Tibial nerve (tissue), 4 donors: ENCODE results near the gene BRD7. TPM values are rescaled to one million over a fixed set of nuclear protein-coding genes. Genes with fewer than 3 reads are reported as not detected.

ENCODE experiments used
- DNase-seq, 2 donors: peaks; one replicate each; pipeline ENCODE4 v3.0.0-alpha.2; 2019; ENCODE audit warnings: low spot score in 2 of 2
- H3K27ac ChIP-seq, 4 donors: fragments of 200-600 bp; sonication (generic) in 3 of 4; one replicate each; pipeline ENCODE4 v1.5.1; 2017 to 2019; ENCODE audit warnings: mild to moderate bottlenecking in 1 of 4
- H3K27me3 ChIP-seq, 2 donors: fragments of 200-600 bp; sonication (generic) in 1 of 2; one replicate each; pipeline versions ENCODE4 v1.5.1 to v1.6.0; 2017 to 2019
- H3K36me3 ChIP-seq, 3 donors: fragments of 200-600 bp; sonication (generic); one replicate each; pipeline ENCODE4 v1.5.1; 2018 to 2019
- H3K4me1 ChIP-seq, 4 donors: fragments of 200-600 bp; sonication (generic) in 3 of 4; one replicate each; pipeline ENCODE4 v1.5.1; 2017 to 2019
- H3K4me3 ChIP-seq, 4 donors: fragments of 200-600 bp; sonication (generic) in 3 of 4; one replicate each; pipeline ENCODE4 v1.5.1; 2017 to 2019; ENCODE audit warnings: mild to moderate bottlenecking in 1 of 4, moderate library complexity in 1 of 4
- H3K9me3 ChIP-seq, 4 donors: fragments of 200-600 bp; sonication (generic) in 3 of 4; one replicate each; pipeline ENCODE4 v1.5.1; 2017 to 2019
- EP300 ChIP-seq, 2 donors: sonication (generic); formaldehyde crosslinking; IDR thresholded peaks; one replicate each; pipeline ENCODE4 v1.6.1; 2017; ENCODE audit warnings: antibody characterized with exemption in 2 of 2, mild to moderate bottlenecking in 1 of 2
- POLR2A ChIP-seq, 2 donors: fragments of 450-650 bp; IDR thresholded peaks; one replicate each; pipeline ENCODE4 v1.6.1; 2017; ENCODE audit warnings: antibody characterized with exemption in 2 of 2, mild to moderate bottlenecking in 2 of 2, moderate library complexity in 2 of 2
- WGBS, 2 donors: methylation state at CpG; one replicate each; pipeline ENCODE4 v1.1.5; 2018; 5-methylcytosine and 5-hydroxymethylcytosine counted together
- total RNA-seq, 4 donors: library from RNA; depleted of rRNA; stranded (reverse); fragments of >200 nt; gene quantifications; one replicate each; pipeline ENCODE4 v1.1.0, GENCODE V29; 2016
- TF ChIP-seq, protein P1 (sequence below), 5 experiments: fragments of 200-600 bp in 3 of 5; fragments of 450-650 bp in 2 of 5; sonication (generic) in 3 of 5; IDR thresholded peaks; one replicate each; pipeline ENCODE4 v1.5.1; 2016 to 2019; ENCODE audit warnings: antibody characterized with exemption in 5 of 5, mild to moderate bottlenecking in 3 of 5, moderate library complexity in 2 of 5

Gene BRD7
- total RNA-seq, 4 donors from 2014 or later, result 35.4 to 55.7 (median 41.6) TPM

DNA sequence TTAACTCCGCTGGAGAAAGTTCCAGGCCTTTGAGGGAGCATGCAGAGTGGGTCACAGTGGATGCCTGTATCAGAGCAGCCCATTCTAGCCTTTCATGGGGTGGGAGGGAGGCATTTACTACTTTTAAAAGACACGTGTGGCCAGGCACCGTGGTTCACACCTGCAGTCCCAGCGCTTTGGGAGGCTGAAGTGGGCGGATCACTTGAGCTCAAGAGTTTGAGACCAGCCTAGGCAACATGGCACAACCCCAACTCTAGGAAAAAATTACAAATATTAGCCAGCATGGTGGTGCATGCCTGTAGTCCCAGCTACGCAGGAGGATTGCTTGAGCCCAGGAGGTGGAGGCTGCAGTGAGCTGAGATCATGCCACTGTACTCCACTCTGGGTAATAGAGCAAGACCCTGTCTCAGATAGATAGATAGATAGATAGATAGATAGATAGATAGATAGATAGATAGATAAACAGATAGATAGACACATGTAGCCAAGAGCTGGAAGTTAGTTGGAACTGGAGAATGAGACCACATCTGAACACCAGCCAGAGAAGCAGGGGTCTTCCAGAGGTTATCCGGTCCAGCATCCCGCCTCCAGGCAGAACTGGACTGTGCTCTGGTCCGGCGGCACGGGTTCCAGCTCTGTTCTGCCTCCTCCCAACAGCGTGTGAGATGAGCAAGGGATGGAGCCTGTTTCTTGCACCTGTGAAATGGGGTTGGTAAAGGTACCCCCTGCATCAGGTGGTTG lies 98.8 kb downstream of the BRD7 start:
- 82 to 91% methylated on average over 12 of the region's 12 CpGs for WGBS, 2 donors
- no peak for DNase-seq
- Histone ChIP-seq H3K4me3 (no peak overlapping the region), H3K27ac (no peak overlapping the region), H3K9me3 (no peaks in the 10 kb centered on the region), H3K36me3 (no peaks in the 10 kb centered on the region), H3K27me3 (no peaks in the 10 kb centered on the region), H3K4me1 (peaks cover 0 to 35% (median 19%) of the 10 kb centered on the region in 4 donors)
- TF ChIP-seq, protein P1, sequence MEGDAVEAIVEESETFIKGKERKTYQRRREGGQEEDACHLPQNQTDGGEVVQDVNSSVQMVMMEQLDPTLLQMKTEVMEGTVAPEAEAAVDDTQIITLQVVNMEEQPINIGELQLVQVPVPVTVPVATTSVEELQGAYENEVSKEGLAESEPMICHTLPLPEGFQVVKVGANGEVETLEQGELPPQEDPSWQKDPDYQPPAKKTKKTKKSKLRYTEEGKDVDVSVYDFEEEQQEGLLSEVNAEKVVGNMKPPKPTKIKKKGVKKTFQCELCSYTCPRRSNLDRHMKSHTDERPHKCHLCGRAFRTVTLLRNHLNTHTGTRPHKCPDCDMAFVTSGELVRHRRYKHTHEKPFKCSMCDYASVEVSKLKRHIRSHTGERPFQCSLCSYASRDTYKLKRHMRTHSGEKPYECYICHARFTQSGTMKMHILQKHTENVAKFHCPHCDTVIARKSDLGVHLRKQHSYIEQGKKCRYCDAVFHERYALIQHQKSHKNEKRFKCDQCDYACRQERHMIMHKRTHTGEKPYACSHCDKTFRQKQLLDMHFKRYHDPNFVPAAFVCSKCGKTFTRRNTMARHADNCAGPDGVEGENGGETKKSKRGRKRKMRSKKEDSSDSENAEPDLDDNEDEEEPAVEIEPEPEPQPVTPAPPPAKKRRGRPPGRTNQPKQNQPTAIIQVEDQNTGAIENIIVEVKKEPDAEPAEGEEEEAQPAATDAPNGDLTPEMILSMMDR (IDR thresholded peaks at IDR 0.05), result no peak
- no peak for TF ChIP-seq POLR2A (IDR thresholded peaks at IDR 0.05)
- TF ChIP-seq EP300 (IDR thresholded peaks at IDR 0.05), result no peak

DNA sequence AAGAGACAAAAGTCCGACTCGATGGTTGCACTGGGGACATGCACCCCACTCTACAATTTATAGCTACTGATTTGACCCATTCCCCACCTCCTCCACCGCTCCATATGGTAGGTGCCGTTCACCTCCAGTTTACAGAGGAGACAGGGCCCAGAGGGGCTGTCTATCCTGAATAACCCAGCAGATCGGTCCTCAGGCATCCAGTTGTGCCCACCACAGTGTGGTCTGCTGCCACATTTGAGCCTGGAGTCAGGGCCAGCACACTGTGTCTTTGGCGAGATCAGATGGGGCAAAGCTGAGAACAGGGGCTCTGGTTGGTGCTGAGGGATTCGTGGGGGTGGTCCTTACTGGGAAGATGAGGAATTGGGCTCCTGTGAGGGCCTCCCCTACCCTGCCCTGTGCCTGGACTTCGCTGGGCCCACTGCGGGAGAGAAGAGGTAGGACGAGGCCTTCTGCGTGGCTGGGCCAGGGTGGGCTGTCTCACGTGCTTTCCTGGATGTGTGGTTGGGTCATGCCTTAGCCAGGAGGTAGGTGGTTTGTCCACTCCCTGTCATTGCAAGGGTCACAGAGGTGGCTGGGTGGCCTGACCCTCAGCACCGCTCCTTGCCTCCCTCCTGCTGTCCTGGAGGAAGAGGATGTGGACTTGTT lies 99.6 kb downstream of the BRD7 start:
- TF ChIP-seq, protein P1 (IDR thresholded peaks at IDR 0.05), result no peak
- TF ChIP-seq EP300 (IDR thresholded peaks at IDR 0.05) (no peak), POLR2A (IDR thresholded peaks at IDR 0.05) (no peak)
- Histone ChIP-seq H3K4me1 (peaks cover 0 to 35% (median 18%) of the 10 kb centered on the region in 4 donors), H3K9me3 (no peaks in the 10 kb centered on the region), H3K4me3 (no peak overlapping the region), H3K36me3 (no peaks in the 10 kb centered on the region), H3K27me3 (no peaks in the 10 kb centered on the region), H3K27ac (no peak overlapping the region)
- WGBS, 2 donors, result 96 to 97% methylated on average over 11 to 12 of the region's 13 CpGs
- no peak for DNase-seq

DNA sequence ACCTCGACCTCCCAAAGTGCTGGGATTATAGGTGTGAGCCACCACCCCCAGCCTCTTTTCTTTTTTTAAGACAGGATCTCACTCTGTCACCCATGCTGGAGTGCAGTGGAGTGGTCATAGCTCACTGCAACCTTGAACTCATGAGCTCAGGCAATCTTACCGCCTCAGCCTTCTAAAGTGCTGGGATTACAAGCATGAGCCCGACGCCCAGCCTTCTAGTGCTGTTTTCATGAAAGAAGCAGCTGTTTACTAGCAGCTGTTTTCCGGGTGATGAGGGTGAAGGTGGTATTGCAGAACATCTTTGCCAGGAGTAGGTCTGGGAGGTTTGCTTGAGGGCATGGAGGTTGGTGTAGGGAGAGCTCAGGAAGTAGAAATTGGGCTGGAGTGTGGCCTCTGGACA lies 100.4 kb downstream of the BRD7 start:
- Histone ChIP-seq H3K36me3 (no peaks in the 10 kb centered on the region), H3K4me1 (peaks cover 0 to 35% (median 15%) of the 10 kb centered on the region in 4 donors), H3K9me3 (no peaks in the 10 kb centered on the region), H3K27ac (no peak overlapping the region), H3K4me3 (no peak overlapping the region), H3K27me3 (no peaks in the 10 kb centered on the region)
- WGBS, 2 donors, result 84 to 87% methylated on average over 5 of the region's 5 CpGs
- DNase-seq, result no peak
- TF ChIP-seq EP300 (IDR thresholded peaks at IDR 0.05), result no peak
- no peak for TF ChIP-seq POLR2A (IDR thresholded peaks at IDR 0.05)
- TF ChIP-seq, protein P1 (IDR thresholded peaks at IDR 0.05), result no peak

DNA sequence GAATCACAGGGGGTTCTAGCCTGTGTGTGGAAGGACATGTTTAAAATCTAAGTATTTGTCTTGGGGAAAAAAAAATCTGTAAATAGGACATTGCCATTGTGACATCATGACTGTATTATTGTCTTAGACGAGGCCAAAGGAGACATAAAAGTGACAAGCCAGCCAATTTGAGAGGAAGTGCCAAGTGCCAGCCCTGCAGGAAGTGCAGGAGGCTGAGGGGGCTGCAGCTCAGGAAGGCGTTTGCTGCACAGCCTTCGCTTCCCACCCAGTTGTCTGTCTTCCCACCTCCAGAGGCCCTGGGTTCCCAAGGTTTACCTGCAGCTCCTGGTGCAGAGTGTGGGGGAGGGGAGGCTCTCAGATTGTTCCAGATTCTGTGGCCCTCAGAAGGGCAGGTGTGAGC lies 101.1 kb downstream of the BRD7 start:
- 43 to 62% methylated on average over 3 of the region's 3 CpGs for WGBS, 2 donors
- no peaks in the 10 kb centered on the region for H3K27me3 ChIP-seq
- peaks cover 0 to 35% (median 12%) of the 10 kb centered on the region in 4 donors for H3K4me1 ChIP-seq
- H3K4me3 ChIP-seq, result peak overlapping the region in 2 of 4 donors; percentile 47 to 49
- no peaks in the 10 kb centered on the region for H3K36me3 ChIP-seq
- TF ChIP-seq, protein P1 (IDR thresholded peaks at IDR 0.05), result no peak
- TF ChIP-seq POLR2A (IDR thresholded peaks at IDR 0.05), result no peak
- no peak for TF ChIP-seq EP300 (IDR thresholded peaks at IDR 0.05)
- peak overlapping the region in 2 of 4 donors; percentile 79 to 82 for H3K27ac ChIP-seq
- H3K9me3 ChIP-seq, result no peaks in the 10 kb centered on the region
- no peak for DNase-seq

DNA sequence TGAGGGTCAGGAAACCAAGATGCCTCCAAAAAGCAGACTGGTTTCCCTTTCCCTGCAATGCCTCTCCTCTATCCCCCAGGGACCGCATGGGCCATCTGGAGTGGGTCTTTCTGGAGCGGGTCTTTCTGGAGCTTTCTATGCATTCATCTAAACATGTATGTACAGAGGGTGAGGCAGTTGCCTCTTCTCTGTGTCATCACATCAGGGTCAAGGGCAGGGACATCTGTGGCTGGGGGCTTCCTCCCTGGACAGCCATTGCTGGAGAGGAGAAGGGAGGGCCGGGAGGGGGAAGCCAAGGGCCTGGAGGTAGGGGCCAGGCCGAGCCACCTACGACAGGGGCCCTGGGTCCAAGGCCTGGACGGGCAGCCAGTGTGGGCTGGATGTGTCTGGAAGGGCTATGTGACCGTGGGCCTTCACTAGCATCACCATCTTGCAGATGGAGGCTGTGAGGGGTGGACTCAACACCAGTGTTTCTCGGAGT lies 101.6 kb downstream of the BRD7 start:
- Histone ChIP-seq H3K4me1 (peaks cover 0 to 34% (median 11%) of the 10 kb centered on the region in 4 donors), H3K9me3 (no peaks in the 10 kb centered on the region), H3K27ac (peak overlapping the region in 3 of 4 donors; percentile 32 to 82 (median 79)), H3K27me3 (no peaks in the 10 kb centered on the region), H3K4me3 (peak overlapping the region in 3 of 4 donors; percentile 24 to 49 (median 47)), H3K36me3 (no peaks in the 10 kb centered on the region)
- no peak for TF ChIP-seq POLR2A (IDR thresholded peaks at IDR 0.05)
- no peak for DNase-seq
- 76 to 86% methylated on average over 8 of the region's 8 CpGs for WGBS, 2 donors
